CD4-positive, alpha-beta T cell treated with Interleukin-6 for 4 hours (primary cell): ENCODE results near the gene POU2AF2.
"Not testable (repeated sequence)": the region's sequence is repeated elsewhere in the genome, so short reads cannot be mapped to it uniquely, and the experiment has no call there.

Experiments used
- DNase-seq: peaks from one replicate; pipeline ENCODE4 v3.0.0-alpha.2; 2020; ENCODE audit warnings: mixed read lengths

Gene POU2AF2

DNA sequence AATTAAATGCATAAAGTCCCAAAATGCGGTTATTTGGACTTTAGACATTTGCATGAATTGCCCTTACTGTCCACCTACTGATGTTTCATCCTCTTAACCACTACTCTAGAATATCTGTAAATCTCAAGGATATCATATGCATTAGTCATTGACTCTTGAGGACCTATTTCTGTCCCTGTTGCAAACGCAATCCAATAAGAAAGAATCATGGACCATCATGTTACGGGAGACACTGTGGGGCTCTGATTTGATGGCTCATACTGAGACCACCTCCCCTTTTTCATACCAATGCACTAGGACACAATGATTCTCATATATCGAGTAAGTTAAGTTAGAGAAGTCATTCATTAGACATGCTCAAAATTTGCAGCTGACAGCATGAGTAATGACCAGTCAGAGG is 14.4 kb downstream of the POU2AF2 start:
- no peak for DNase-seq

DNA sequence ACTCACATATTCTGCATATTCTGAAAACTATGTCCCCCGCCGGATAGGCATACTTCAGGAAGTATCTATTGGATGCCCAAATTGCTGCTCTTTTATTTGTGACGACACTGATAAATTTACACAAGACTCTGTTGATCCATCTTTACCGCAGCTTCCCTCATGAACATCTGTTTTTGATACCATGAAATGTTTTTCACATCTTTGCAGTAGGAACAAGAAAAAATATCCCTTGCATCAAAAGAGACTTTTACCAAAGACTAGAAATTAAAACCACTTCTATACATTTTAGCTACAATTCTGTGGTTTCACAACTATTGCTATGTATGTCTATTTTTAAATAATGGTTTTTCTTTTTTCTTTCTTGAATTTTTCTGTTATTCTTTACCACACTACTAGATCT is 15.3 kb downstream of the POU2AF2 start:
- DNase-seq = no peak

GRCh38 chr11:111264646-111265045 is 19.1 kb downstream of the POU2AF2 start:
- no peak for DNase-seq

- DNase-seq = no peak
Observed at GRCh38 chr11:111265421-111265820, 19.9 kb downstream of the POU2AF2 start.

DNA sequence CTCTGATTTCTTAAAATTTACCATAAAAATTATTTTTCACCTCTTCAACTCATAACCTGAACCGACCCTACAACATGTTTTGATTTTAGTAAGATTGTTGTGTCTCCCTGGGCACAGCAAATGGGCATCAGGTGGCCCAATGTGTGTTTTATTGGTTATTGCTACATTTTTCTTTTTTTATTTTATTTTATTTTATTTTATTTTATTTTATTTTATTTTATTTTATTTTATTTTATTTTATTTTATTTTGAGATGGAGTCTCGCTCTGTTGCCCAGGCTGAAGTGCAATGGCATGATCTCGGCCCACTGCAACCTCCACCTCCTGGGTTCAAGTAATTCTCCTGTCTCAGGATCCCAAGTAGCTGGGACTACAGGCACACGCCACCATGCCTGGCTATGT is 22.8 kb downstream of the POU2AF2 start:
- not testable (repeated sequence) for DNase-seq

- no peak for DNase-seq
Observed at GRCh38 chr11:111269146-111269868, 23.8 kb downstream of the POU2AF2 start.

DNA sequence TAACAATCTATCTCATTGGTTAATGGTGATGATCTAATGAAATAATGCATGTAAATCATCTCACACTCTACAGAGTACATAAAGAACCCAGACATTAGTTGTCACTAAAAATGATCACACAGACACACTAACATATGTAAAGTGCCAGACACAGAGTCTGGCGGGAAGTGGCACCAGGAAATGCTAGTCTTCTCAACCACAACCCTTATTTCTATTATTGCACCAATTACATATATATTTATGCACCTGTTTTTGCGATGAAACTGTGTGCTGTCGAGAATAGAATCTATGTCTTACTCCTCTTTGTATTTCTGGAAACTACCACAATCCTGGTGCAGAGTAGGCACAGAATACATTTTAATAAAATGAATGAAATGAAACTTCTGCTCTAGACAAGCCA is 26.9 kb downstream of the POU2AF2 start:
- DNase-seq = no peak

- DNase-seq = no peak
Observed at GRCh38 chr11:111282562-111283075, 37.1 kb downstream of the POU2AF2 start.

- no peak for DNase-seq
Observed at GRCh38 chr11:111283945-111284481, 38.5 kb downstream of the POU2AF2 start.

GRCh38 chr11:111285189-111286091 is 39.9 kb downstream of the POU2AF2 start:
- no peak for DNase-seq

DNA sequence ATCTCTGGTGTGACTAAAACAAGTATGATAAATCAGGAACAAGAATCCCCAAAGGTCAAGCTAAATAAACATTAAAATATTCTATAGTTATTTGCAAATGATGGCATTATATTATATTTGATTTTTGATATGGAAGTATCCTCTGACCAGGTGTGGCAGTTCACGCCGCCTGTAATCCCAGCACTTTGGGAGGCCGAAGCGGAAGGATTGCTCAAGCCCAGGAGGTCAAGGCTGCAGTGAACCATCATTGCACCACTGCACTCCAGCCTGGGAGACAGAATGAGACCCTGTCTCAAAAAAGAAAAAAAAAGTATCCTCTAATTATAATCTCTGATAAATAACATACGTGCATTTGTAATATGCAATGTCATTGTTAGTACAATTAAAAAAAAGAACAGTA is 46.2 kb downstream of the POU2AF2 start:
- DNase-seq = no peak

GRCh38 chr11:111292408-111292807 is 46.9 kb downstream of the POU2AF2 start:
- not testable (repeated sequence) for DNase-seq

- DNase-seq = no peak
Observed at GRCh38 chr11:111296196-111296595, 50.7 kb downstream of the POU2AF2 start.

GRCh38 chr11:111297696-111298095 is 52.2 kb downstream of the POU2AF2 start:
- DNase-seq = no peak

DNA sequence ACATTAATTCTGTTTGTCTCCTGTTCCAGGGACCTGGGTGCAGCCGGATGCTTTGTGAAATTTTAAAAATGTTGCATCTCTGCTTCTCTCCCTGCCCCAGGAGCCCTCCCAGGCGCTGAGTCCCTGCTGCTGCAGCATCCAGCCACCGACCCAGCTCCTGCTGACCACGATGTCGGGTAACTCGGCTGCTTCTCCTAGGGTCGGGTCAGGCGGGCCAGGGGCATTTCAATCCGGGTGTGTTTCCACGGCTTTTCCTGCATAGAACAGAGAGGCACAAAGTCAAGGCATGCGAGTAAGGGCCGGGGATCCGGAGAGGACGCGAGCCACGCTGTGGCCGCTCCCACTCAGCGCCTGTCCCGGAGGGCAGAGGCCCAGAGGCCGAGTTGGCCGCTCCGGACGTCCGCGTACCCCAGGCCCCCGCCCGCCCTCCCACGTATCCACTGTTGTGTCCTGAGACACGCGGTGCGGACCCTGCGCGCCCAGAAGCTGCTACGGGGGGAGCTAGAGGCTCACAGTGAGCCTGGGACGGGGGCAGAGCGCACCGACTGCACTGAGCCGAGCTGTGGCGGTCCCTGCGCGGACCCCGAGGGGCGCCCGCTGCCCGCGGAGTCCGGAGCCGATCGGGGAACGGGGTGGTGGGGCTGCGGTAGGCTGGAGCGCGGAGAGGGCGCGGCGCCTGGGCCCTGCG is 53.0 kb downstream of the POU2AF2 start, which contains the start of gene POU2AF3:
POU2AF3 (plus strand) TSS at position 134 of the 688 bp plus-strand sequence; CDS start at position 170, 36 bp downstream.
- no peak for DNase-seq

DNA sequence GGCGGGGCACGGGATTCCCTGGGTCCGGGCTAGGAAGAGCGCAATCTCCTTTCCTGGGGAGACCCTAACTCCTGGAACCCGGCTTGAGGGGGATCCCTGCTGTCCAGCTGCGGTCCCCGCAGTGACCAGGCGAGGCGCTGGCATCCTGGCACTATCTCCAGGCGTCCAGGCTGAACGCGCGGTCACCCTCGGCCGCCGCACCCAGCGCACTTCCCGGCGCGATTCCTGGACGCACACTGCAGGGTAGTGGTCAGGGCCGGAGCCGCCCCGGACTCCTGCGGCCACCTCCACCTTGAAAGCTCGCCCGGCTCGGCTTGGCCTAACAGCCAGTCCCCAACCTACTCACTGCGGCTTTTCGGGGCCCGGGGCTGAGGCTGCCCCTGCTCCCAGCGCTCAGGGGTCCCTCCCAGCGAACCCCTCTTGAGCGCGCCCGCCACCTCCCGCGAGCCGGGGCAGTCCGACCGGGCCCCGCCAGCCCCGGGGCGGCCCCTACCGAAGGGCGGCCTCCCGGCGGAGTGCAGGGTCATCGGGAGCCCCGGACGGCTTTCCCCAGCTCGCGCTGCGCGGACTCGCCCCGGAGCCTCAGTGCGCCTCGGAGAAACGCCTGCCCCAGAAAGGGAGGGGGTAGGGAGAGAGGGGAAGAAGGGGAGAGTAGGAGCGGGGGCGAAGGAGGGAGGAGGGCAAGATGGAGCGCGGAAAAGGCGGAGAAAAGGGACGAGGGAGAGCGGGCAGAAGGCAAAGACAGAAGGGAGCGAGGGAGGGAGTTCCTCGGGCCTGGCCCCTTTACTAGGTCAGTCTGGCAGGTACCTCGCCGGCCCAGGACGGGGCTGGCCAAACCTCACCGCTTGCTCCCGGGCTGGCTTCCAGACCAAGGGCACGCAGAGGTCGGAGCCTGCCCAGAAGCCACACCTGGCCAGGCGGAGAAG is 53.8 kb downstream of the POU2AF2 start:
- no peak for DNase-seq

DNA sequence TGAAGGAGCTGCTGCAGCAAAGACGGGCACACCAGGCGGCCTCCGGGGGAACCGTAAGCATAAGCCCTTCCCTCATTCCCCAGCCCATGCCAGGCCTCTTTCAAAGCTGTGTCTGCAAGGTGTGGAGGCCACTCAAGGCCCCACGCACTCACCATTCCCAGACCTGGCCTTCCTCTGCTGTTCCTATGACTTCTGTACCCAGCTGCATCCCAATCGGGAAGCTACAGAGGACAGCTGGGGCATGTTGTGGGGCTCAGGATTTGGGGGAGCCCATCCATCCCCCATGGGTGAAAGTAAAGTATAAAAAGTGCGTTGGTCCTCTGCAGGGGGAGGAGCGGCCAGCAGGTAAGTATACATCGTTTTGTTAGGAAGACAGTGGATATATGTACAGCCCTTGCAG is 55.0 kb downstream of the POU2AF2 start:
- no peak for DNase-seq

GRCh38 chr11:111301004-111301841 is 55.7 kb downstream of the POU2AF2 start:
- no peak for DNase-seq

DNA sequence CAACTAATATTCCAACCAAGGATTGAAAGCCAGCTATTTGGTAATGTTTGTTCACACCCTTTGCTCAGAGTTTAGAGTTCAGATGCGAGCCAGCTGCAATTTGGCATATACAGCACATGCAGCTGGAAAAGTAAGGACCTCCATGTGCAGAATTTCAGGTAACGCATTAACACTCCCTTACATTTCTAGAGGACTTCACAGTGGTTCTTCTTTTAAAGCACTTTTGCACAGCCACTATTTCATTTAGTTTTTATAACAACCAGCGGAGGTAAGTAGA is 56.3 kb downstream of the POU2AF2 start:
- DNase-seq = no peak

DNA sequence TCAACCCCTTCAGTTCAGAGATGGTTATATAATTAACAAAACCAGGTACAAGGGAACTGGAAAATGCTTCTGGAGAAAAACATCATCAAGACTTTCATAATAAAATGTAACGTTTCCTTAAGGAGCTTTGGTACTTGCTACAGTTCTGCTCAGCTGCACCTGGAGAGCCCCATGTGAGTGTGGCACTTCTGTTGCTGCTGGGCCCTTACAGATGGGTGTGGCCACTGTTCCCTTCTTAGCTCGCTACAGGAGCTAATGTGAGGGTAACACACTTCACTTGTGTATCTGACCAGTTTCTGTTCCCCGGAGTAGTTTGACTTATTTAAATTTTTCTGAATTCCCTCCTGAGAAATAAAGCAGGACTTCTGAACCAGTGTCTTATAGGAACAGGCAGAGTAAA is 56.8 kb downstream of the POU2AF2 start:
- no peak for DNase-seq

- DNase-seq = no peak
Observed at GRCh38 chr11:111303461-111303860, 57.9 kb downstream of the POU2AF2 start.
